B cell (primary cell): ENCODE results near the gene CBLN4.

Source experiments
- EZH2 ChIP-seq: IDR thresholded peaks from 2 replicates; pipeline ENCODE4 v1.6.1; 2012; ENCODE audit warnings: borderline replicate concordance, low read depth, mild to moderate bottlenecking, moderate library complexity, low read length; ENCODE audit not compliant: insufficient read depth, poor library complexity, severe bottlenecking
- TF ChIP-seq, protein P1 (sequence below): fragments of 200-600 bp; IDR thresholded peaks from one replicate; pipeline ENCODE4 v1.8.0; 2022; ENCODE audit warnings: antibody characterized with exemption, mild to moderate bottlenecking

DNA sequence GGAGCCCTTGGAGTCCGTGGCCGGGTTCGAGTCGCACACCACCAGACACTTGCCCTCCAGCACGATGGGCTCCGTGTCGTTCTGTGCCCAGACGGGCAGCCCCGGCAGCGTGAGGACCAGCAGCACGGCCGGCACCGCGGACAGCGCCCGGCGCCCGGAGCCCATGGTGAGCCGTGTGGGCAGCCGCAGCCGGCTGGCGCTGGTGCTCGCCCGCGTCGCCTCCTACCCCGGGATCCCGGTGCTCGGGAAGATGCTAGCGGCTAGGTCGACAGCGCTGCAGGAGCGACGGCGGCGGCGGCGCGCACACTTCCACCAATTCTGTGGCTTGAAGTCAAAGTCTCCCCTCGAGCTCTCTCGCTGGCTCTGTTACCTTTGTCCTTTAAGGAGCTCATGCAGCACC, 1.3 kb downstream of the CBLN4 start:
- TF ChIP-seq, protein P1, sequence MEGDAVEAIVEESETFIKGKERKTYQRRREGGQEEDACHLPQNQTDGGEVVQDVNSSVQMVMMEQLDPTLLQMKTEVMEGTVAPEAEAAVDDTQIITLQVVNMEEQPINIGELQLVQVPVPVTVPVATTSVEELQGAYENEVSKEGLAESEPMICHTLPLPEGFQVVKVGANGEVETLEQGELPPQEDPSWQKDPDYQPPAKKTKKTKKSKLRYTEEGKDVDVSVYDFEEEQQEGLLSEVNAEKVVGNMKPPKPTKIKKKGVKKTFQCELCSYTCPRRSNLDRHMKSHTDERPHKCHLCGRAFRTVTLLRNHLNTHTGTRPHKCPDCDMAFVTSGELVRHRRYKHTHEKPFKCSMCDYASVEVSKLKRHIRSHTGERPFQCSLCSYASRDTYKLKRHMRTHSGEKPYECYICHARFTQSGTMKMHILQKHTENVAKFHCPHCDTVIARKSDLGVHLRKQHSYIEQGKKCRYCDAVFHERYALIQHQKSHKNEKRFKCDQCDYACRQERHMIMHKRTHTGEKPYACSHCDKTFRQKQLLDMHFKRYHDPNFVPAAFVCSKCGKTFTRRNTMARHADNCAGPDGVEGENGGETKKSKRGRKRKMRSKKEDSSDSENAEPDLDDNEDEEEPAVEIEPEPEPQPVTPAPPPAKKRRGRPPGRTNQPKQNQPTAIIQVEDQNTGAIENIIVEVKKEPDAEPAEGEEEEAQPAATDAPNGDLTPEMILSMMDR: no peak
- no peak for TF ChIP-seq EZH2
